GM23338 (cell line): ENCODE measurements around the gene RPL26. TPM values are rescaled to one million over a fixed set of nuclear protein-coding genes. Genes with fewer than 3 reads are reported as not detected.

Experiments used
- ATAC-seq: fragments of 200-7000 bp; cut with Tn5 transposase; 3 replicates; pipeline ENCODE4 v1.9.1; 2020
- DNase-seq: peaks from one replicate; pipeline ENCODE4 v3.0.0-alpha.2; 2015; ENCODE audit warnings: low spot score
- H2AFZ ChIP-seq: fragments of 200-600 bp; sonication (generic); 2 replicates; pipeline ENCODE4 v1.8.0; 2016; ENCODE audit warnings: antibody characterized with exemption, mild to moderate bottlenecking, moderate library complexity
- H3F3A ChIP-seq: fragments of 200-600 bp; sonication (generic); replicated peaks from 2 replicates; pipeline ENCODE4 v1.8.0; 2017; ENCODE audit warnings: antibody characterized with exemption, mixed run types, low read depth
- H3K27ac ChIP-seq: fragments of 200-600 bp; sonication (generic); 2 replicates; pipeline ENCODE4 v1.6.1; 2016; ENCODE audit warnings: low read depth
- H3K27me3 ChIP-seq: fragments of 200-600 bp; sonication (generic); 2 replicates; pipeline ENCODE4 v1.8.0; 2016; ENCODE audit warnings: mild to moderate bottlenecking, mixed run types, moderate library complexity; ENCODE audit not compliant: insufficient read depth
- H3K36me3 ChIP-seq: fragments of 200-600 bp; sonication (generic); 2 replicates; pipeline ENCODE4 v1.8.0; 2016; ENCODE audit warnings: mild to moderate bottlenecking; ENCODE audit not compliant: insufficient read depth
- H3K4me1 ChIP-seq: fragments of 200-600 bp; sonication (generic); 2 replicates; pipeline ENCODE4 v1.8.0; 2016; ENCODE audit warnings: mild to moderate bottlenecking, moderate library complexity; ENCODE audit not compliant: insufficient read depth
- H3K4me2 ChIP-seq: fragments of 200-600 bp; sonication (generic); 2 replicates; pipeline ENCODE4 v1.7.1; 2017; ENCODE audit warnings: mixed run types
- H3K4me3 ChIP-seq: fragments of 200-600 bp; sonication (generic); 2 replicates; pipeline ENCODE4 v1.6.1; 2016; ENCODE audit warnings: mixed run types
- H3K79me2 ChIP-seq: fragments of 200-600 bp; sonication (generic); replicated peaks from 2 replicates; pipeline ENCODE4 v1.8.0; 2017; ENCODE audit warnings: mild to moderate bottlenecking; ENCODE audit not compliant: insufficient read depth
- H3K9me2 ChIP-seq: fragments of 200-600 bp; sonication (generic); 2 replicates; pipeline ENCODE4 v1.8.0; 2017; ENCODE audit not compliant: insufficient read depth
- H4K20me1 ChIP-seq: fragments of 200-600 bp; sonication (generic); replicated peaks from 2 replicates; pipeline ENCODE4 v1.8.0; 2017; ENCODE audit warnings: mild to moderate bottlenecking; ENCODE audit not compliant: insufficient read depth
- H3K27ac Mint-ChIP-seq: 2 replicates; pipeline ENCODE4 v1.8.0; 2020; ENCODE audit warnings: inconsistent platforms, mild to moderate bottlenecking, moderate library complexity, mixed read lengths
- H3K27me3 Mint-ChIP-seq: 3 replicates; pipeline ENCODE4 v1.8.0; 2022; ENCODE audit warnings: low read depth, mild to moderate bottlenecking, moderate library complexity, mixed read lengths, inconsistent platforms; ENCODE audit not compliant: insufficient read depth, poor library complexity
- H3K36me3 Mint-ChIP-seq: 3 replicates; pipeline ENCODE4 v1.8.0; 2021; ENCODE audit warnings: low read depth, mild to moderate bottlenecking, inconsistent platforms, moderate library complexity, mixed read lengths
- H3K4me1 Mint-ChIP-seq: 3 replicates; pipeline ENCODE4 v1.8.0; 2020; ENCODE audit warnings: mild to moderate bottlenecking, inconsistent platforms, mixed read lengths
- H3K4me3 Mint-ChIP-seq: 3 replicates; pipeline ENCODE4 v1.8.0; 2021; ENCODE audit warnings: moderate library complexity, mild to moderate bottlenecking, inconsistent platforms, mixed read lengths
- H3K9me3 Mint-ChIP-seq: 3 replicates; pipeline ENCODE4 v1.8.0; 2020; ENCODE audit warnings: moderate library complexity, mild to moderate bottlenecking, inconsistent platforms, mixed read lengths
- CTCF ChIP-seq, 2 experiments: fragments of 200-600 bp in 1 of 2; sonication (generic) in 1 of 2; conservative IDR thresholded peaks; 2 replicates each; pipeline versions ENCODE4 v1.5.1 to v1.6.1; 2016 to 2017; ENCODE audit warnings: antibody characterized with exemption in 2 of 2, low read depth in 2 of 2, mild to moderate bottlenecking in 2 of 2, moderate library complexity in 1 of 2
- EZH2 ChIP-seq: fragments of 200-600 bp; sonication (generic); IDR thresholded peaks from one replicate; pipeline ENCODE4 v1.8.0; 2017; ENCODE audit warnings: antibody characterized with exemption, mild to moderate bottlenecking, low read depth; ENCODE audit not compliant: unreplicated experiment
- EZH2phosphoT487 ChIP-seq: fragments of 200-600 bp; sonication (generic); IDR thresholded peaks from one replicate; pipeline ENCODE4 v1.8.1; 2018; ENCODE audit warnings: antibody characterized with exemption; ENCODE audit not compliant: unreplicated experiment
- POLR2AphosphoS5 ChIP-seq: IDR thresholded peaks from 2 replicates; pipeline ENCODE4 v1.6.1; 2016; ENCODE audit warnings: antibody characterized with exemption, low read depth
- ZNF331 ChIP-seq: fragments of 250-450 bp; sonication (Bioruptor Pico); IDR thresholded peaks from 2 replicates; pipeline ENCODE4 v1.5.0; 2020; ENCODE audit warnings: low read depth, mild to moderate bottlenecking, moderate library complexity
- polyA plus RNA-seq: library from polyadenylated mRNA; unstranded; fragments of >200 nt; fragmentation: Nextera tagmentation; extraction: Ambion mirVana; gene quantifications from 2 replicates; pipeline ENCODE4 v1.2.1, GENCODE V29; 2016
- total RNA-seq: library from RNA; depleted of rRNA; stranded (reverse); fragments of >200 nt; shearing (Covaris generic); gene quantifications from 2 replicates; pipeline ENCODE4 v1.2.3, GENCODE V29; 2014
- TF ChIP-seq, protein P1 (sequence below): IDR thresholded peaks from one replicate; pipeline ENCODE4 v1.6.1; 2018; ENCODE audit warnings: antibody characterized with exemption; ENCODE audit not compliant: unreplicated experiment

Gene RPL26
- total and polyA plus RNA-seq, 2 experiments from 2014 or later: 2,274 to 3,158 TPM

GRCh38 chr17:8371786-8372185 lies 11.2 kb downstream of the RPL26 start:
- ATAC-seq (no peak), DNase-seq (no peak)
- Mint-ChIP-seq H3K9me3 (no peaks in the 10 kb centered on the region), H3K4me3 (no peak overlapping the region), H3K4me1 (peaks cover 10% of the 10 kb centered on the region; the same call in 2 of the 3 replicates), H3K27ac (no peak overlapping the region), H3K36me3 (peaks cover 46% of the 10 kb centered on the region), H3K27me3 (peaks cover 7% of the 10 kb centered on the region)
- no peak overlapping the region for H3K4me3 ChIP-seq
- H4K20me1 ChIP-seq: no peaks in the 10 kb centered on the region
- H2AFZ ChIP-seq: no peak overlapping the region
- H3F3A ChIP-seq: peaks cover 2% of the 10 kb centered on the region
- H3K9me2 ChIP-seq: no peaks in the 10 kb centered on the region
- TF ChIP-seq EZH2 (no peak), CTCF (conservative IDR thresholded peaks at IDR 0.05; ENCODE audit: low read depth in 2 of 2) (no peak), EZH2phosphoT487 (no peak), ZNF331 (no peak)
- TF ChIP-seq, protein P1, sequence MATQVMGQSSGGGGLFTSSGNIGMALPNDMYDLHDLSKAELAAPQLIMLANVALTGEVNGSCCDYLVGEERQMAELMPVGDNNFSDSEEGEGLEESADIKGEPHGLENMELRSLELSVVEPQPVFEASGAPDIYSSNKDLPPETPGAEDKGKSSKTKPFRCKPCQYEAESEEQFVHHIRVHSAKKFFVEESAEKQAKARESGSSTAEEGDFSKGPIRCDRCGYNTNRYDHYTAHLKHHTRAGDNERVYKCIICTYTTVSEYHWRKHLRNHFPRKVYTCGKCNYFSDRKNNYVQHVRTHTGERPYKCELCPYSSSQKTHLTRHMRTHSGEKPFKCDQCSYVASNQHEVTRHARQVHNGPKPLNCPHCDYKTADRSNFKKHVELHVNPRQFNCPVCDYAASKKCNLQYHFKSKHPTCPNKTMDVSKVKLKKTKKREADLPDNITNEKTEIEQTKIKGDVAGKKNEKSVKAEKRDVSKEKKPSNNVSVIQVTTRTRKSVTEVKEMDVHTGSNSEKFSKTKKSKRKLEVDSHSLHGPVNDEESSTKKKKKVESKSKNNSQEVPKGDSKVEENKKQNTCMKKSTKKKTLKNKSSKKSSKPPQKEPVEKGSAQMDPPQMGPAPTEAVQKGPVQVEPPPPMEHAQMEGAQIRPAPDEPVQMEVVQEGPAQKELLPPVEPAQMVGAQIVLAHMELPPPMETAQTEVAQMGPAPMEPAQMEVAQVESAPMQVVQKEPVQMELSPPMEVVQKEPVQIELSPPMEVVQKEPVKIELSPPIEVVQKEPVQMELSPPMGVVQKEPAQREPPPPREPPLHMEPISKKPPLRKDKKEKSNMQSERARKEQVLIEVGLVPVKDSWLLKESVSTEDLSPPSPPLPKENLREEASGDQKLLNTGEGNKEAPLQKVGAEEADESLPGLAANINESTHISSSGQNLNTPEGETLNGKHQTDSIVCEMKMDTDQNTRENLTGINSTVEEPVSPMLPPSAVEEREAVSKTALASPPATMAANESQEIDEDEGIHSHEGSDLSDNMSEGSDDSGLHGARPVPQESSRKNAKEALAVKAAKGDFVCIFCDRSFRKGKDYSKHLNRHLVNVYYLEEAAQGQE: no peak
- no peaks in the 10 kb centered on the region for H3K27me3 ChIP-seq
- H3K4me2 ChIP-seq: no peak overlapping the region
- H3K36me3 ChIP-seq: peaks cover 11% of the 10 kb centered on the region; the same call in 1 of the 2 replicates
- H3K4me1 ChIP-seq: peaks cover 8% of the 10 kb centered on the region; the same call in 1 of the 2 replicates
- no peak overlapping the region for H3K27ac ChIP-seq
- no peaks in the 10 kb centered on the region for H3K79me2 ChIP-seq

GRCh38 chr17:8369944-8370343 lies 13.0 kb downstream of the RPL26 start:
- no peaks in the 10 kb centered on the region for H3K4me1 Mint-ChIP-seq
- no peak overlapping the region for H3K27ac ChIP-seq
- H3K27ac Mint-ChIP-seq: no peak overlapping the region
- no peak overlapping the region for H3K4me2 ChIP-seq
- no peaks in the 10 kb centered on the region for H3F3A ChIP-seq
- peaks cover 35% of the 10 kb centered on the region for H3K36me3 Mint-ChIP-seq
- ATAC-seq: no peak
- H3K27me3 ChIP-seq: no peaks in the 10 kb centered on the region
- H4K20me1 ChIP-seq: no peaks in the 10 kb centered on the region
- peaks cover 11% of the 10 kb centered on the region; the same call in 1 of the 2 replicates for H3K36me3 ChIP-seq
- no peaks in the 10 kb centered on the region for H3K9me3 Mint-ChIP-seq
- H3K4me1 ChIP-seq: no peaks in the 10 kb centered on the region
- no peak overlapping the region for H2AFZ ChIP-seq
- H3K4me3 Mint-ChIP-seq: no peak overlapping the region
- DNase-seq: no peak
- TF ChIP-seq POLR2AphosphoS5: no peak
- no peaks in the 10 kb centered on the region for H3K9me2 ChIP-seq
- no peak overlapping the region for H3K4me3 ChIP-seq
- H3K79me2 ChIP-seq: no peaks in the 10 kb centered on the region
- peaks cover 5% of the 10 kb centered on the region for H3K27me3 Mint-ChIP-seq
